C1 segment of cervical spinal cord (tissue), 14 donors: ENCODE measurements around the gene PLPP2.
"Not testable (repeated sequence)": the region's sequence is repeated elsewhere in the genome, so short reads cannot be mapped to it uniquely, and the experiment has no call there.

ENCODE experiments used
- DNase-seq, 14 donors: peaks; one replicate each; lab custom pipeline; 2025; lab: John Stamatoyannopoulos, UW

The PLPP2 gene

GRCh38 chr19:271856-272255 lies 19.3 kb downstream of the PLPP2 start:
- DNase-seq, result no peak

- not testable (repeated sequence) for DNase-seq
Measured at GRCh38 chr19:270766-271318, 20.4 kb downstream of the PLPP2 start.

GRCh38 chr19:269241-269640 lies 22.0 kb downstream of the PLPP2 start:
- no peak for DNase-seq

GRCh38 chr19:262125-262524 lies 29.1 kb downstream of the PLPP2 start:
- DNase-seq, result no peak

GRCh38 chr19:256804-257203 lies 34.4 kb downstream of the PLPP2 start:
- not testable (repeated sequence) for DNase-seq

DNA sequence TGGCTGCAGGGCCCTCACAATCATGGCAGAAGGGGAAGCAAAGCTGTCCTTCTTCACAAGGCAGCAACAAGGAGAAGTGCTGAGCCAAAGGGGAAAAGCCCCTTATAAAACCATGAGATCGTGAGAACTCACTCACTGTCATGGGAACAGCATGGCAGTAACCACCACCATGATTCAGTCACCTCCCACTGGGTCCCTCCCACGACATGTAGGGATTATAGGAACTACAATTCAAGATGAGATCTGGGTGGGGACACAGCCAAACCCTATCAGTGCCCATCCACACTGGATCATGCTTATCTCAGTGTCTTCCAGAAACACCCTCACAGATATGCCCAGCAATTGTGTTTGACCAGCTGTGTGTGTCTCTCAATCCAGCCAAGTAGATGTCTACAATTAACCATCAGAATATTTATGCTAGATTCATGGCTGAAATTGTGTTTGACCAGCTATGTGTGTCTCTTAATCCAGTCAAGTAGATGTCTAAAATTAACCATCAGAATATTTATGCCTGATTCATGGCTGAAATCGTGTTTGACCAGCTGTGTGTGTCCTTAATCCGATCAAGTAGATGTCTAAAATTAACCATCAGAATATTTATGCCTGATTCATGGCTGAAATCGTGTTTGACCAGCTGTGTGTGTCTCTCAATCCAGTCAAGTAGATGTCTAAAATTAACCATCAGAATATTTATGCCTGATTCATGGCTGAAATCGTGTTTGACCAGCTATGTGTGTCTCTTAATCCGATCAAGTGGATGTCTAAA lies 38.6 kb downstream of the PLPP2 start:
- not testable (repeated sequence) for DNase-seq

DNA sequence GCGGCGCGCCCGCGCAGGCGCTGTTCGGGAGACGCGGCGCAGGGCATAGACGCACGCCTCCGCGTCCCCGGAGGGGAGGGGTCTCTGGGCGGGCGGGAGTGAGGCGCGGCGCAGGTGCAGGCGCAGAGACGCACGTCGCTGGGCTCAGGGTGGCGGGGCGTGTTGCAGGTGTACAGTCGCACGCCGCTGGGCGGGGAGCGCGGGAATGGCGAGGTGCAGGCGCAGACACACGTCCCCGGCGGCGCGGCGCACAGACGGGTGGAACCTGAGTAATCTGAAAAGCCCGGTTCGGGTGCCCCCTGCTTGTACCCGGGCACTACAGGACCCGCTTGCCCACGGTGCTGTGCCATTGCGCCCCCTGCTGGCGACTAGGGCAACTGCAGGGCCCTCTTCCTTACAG lies 44.7 kb downstream of the PLPP2 start:
- no peak for DNase-seq

DNA sequence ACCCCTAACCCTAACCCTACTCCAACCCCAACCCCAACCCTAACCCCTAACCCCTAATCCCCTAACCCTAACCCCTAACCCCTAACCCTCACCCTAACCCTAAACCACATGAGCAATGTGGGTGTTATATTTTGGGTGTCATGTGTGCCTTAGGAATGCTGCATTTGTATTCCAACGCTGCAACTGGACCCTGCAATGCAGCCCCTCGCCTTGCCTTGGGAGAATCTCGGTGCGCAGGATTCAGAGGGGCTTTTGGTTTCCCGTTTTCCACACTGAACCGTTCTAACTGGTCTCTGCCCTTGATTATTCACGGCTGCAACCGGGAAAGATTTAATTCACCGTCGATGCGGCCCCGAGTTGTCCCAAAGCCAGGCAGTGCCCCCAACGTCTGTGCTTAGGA lies 45.3 kb downstream of the PLPP2 start:
- DNase-seq, result not testable (repeated sequence)

- DNase-seq, result no peak
Measured at GRCh38 chr19:245457-245856, 45.7 kb downstream of the PLPP2 start.
